H9 (cell line): ENCODE data around the gene CHCHD3. TPM values are rescaled to one million over a fixed set of nuclear protein-coding genes. Genes with fewer than 3 reads are reported as not detected.

Source experiments
- DNase-seq: peaks from one replicate; pipeline ENCODE4 v3.0.0-alpha.2; 2017
- H2AFZ ChIP-seq: one replicate; pipeline ENCODE4 v1.6.1; 2013; ENCODE audit warnings: mild to moderate bottlenecking, low read length, control low read depth, moderate library complexity
- H2AK5ac ChIP-seq: 2 replicates; pipeline ENCODE4 v1.6.1; 2013; ENCODE audit warnings: low read length, control low read depth, mixed read lengths; ENCODE audit not compliant: insufficient read length
- H2BK120ac ChIP-seq: one replicate; pipeline ENCODE4 v1.6.1; 2013; ENCODE audit warnings: low read depth, mild to moderate bottlenecking, low read length, control low read depth, inconsistent platforms; ENCODE audit not compliant: poor library complexity, severe bottlenecking
- H2BK12ac ChIP-seq: 2 replicates; pipeline ENCODE4 v1.6.1; 2013; ENCODE audit warnings: low read length, control low read depth, mixed read lengths, low read depth; ENCODE audit not compliant: insufficient read length
- H2BK15ac ChIP-seq: 2 replicates; pipeline ENCODE4 v1.6.1; 2013; ENCODE audit warnings: low read depth, low read length, control low read depth
- H2BK20ac ChIP-seq: one replicate; pipeline ENCODE4 v1.6.1; 2013; ENCODE audit warnings: low read depth, mild to moderate bottlenecking, low read length, control low read depth, inconsistent platforms; ENCODE audit not compliant: poor library complexity, severe bottlenecking
- H2BK5ac ChIP-seq: 2 replicates; pipeline ENCODE4 v1.6.1; 2013; ENCODE audit warnings: low read length, control low read depth, mixed read lengths; ENCODE audit not compliant: insufficient read length
- H3K14ac ChIP-seq: 2 replicates; pipeline ENCODE4 v1.6.1; 2013; ENCODE audit warnings: low read length, control low read depth; ENCODE audit not compliant: insufficient read depth
- H3K18ac ChIP-seq: 2 replicates; pipeline ENCODE4 v1.6.1; 2013; ENCODE audit warnings: low read depth, mild to moderate bottlenecking, mixed read lengths, low read length, control low read depth; ENCODE audit not compliant: insufficient read length
- H3K23ac ChIP-seq: 2 replicates; pipeline ENCODE4 v1.6.1; 2013; ENCODE audit warnings: low read length, control low read depth, mixed read lengths, low read depth; ENCODE audit not compliant: insufficient read length
- H3K23me2 ChIP-seq: 2 replicates; pipeline ENCODE4 v1.6.1; 2013; ENCODE audit warnings: low read depth, mild to moderate bottlenecking, mixed read lengths, low read length, control low read depth; ENCODE audit not compliant: insufficient read length, poor library complexity, severe bottlenecking
- H3K27ac ChIP-seq: 2 replicates; pipeline ENCODE4 v1.5.1; 2013; ENCODE audit warnings: low read length, control low read depth, mixed read lengths, low read depth; ENCODE audit not compliant: insufficient read length
- H3K27me3 ChIP-seq: 2 replicates; pipeline ENCODE4 v1.6.1; 2013; ENCODE audit warnings: low read length, control low read depth, inconsistent platforms; ENCODE audit not compliant: insufficient read depth
- H3K4ac ChIP-seq: 2 replicates; pipeline ENCODE4 v1.6.1; 2013; ENCODE audit warnings: low read depth, mild to moderate bottlenecking, control low read depth, inconsistent platforms, low read length, moderate library complexity
- H3K4me1 ChIP-seq: 2 replicates; pipeline ENCODE4 v1.6.1; 2013; ENCODE audit warnings: low read length, control low read depth, inconsistent platforms; ENCODE audit not compliant: insufficient read depth
- H3K4me2 ChIP-seq: 2 replicates; pipeline ENCODE4 v1.6.1; 2013; ENCODE audit warnings: low read length, control low read depth, mixed read lengths; ENCODE audit not compliant: insufficient read length, insufficient read depth
- H3K56ac ChIP-seq: 2 replicates; pipeline ENCODE4 v1.6.1; 2013; ENCODE audit warnings: low read depth, mild to moderate bottlenecking, mixed read lengths, low read length, control low read depth; ENCODE audit not compliant: insufficient read length
- H3K79me1 ChIP-seq: 2 replicates; pipeline ENCODE4 v1.6.1; 2013; ENCODE audit warnings: low read depth, mild to moderate bottlenecking, moderate library complexity, low read length, control low read depth, inconsistent platforms; ENCODE audit not compliant: insufficient read depth, poor library complexity, severe bottlenecking
- H3K79me2 ChIP-seq: 2 replicates; pipeline ENCODE4 v1.6.1; 2013; ENCODE audit warnings: low read length, control low read depth, inconsistent platforms; ENCODE audit not compliant: insufficient read depth
- H3K9ac ChIP-seq: 2 replicates; pipeline ENCODE4 v1.6.1; 2013; ENCODE audit warnings: low read length, control low read depth, mixed read lengths; ENCODE audit not compliant: insufficient read length; ENCODE audit errors: extremely low read depth
- H3K9me3 ChIP-seq: one replicate; pipeline ENCODE4 v1.6.1; 2013; ENCODE audit warnings: low read depth, low read length, inconsistent platforms; ENCODE audit not compliant: control insufficient read depth
- H3T11ph ChIP-seq: one replicate; pipeline ENCODE4 v1.6.1; 2013; ENCODE audit warnings: mild to moderate bottlenecking, low read length, control low read depth, inconsistent platforms
- H4K20me1 ChIP-seq: one replicate; pipeline ENCODE4 v1.6.1; 2013; ENCODE audit not compliant: control insufficient read depth, insufficient read length, insufficient read depth
- H4K5ac ChIP-seq: 2 replicates; pipeline ENCODE4 v1.6.1; 2013; ENCODE audit warnings: low read depth, mild to moderate bottlenecking, mixed read lengths, low read length, control low read depth; ENCODE audit not compliant: insufficient read length
- H4K8ac ChIP-seq: replicated peaks from 2 replicates; pipeline ENCODE4 v1.6.1; 2013; ENCODE audit warnings: low read length, control low read depth, mixed read lengths, low read depth; ENCODE audit not compliant: insufficient read length
- H4K91ac ChIP-seq: 2 replicates; pipeline ENCODE4 v1.6.1; 2013; ENCODE audit warnings: low read depth, mild to moderate bottlenecking, moderate library complexity, mixed read lengths, low read length, control low read depth; ENCODE audit not compliant: insufficient read length
- H3K27ac Mint-ChIP-seq, 3 experiments: 2 replicates in 2 of 3; 3 replicates in 1 of 3; pipeline ENCODE4 v1.8.0; 2020 to 2021; ENCODE audit warnings: mixed read lengths in 3 of 3, mild to moderate bottlenecking in 1 of 3, moderate library complexity in 1 of 3
- H3K27me3 Mint-ChIP-seq: 2 replicates; pipeline ENCODE4 v1.8.0; 2021; ENCODE audit warnings: low read depth, mild to moderate bottlenecking, moderate library complexity, mixed read lengths
- H3K36me3 Mint-ChIP-seq, 3 experiments: 2 replicates in 2 of 3; 3 replicates in 1 of 3; pipeline ENCODE4 v1.8.0; 2020 to 2021; ENCODE audit warnings: low read depth in 3 of 3, mixed read lengths in 3 of 3; ENCODE audit not compliant: insufficient read depth in 1 of 3
- H3K4me1 Mint-ChIP-seq, 2 experiments: 2 replicates each; pipeline ENCODE4 v1.8.0; 2020; ENCODE audit warnings: mixed read lengths in 2 of 2
- H3K4me3 Mint-ChIP-seq, 2 experiments: 2 replicates in 1 of 2; 3 replicates in 1 of 2; pipeline ENCODE4 v1.8.0; 2020 to 2021; ENCODE audit warnings: mild to moderate bottlenecking in 2 of 2, mixed read lengths in 2 of 2, moderate library complexity in 1 of 2
- H3K9me3 Mint-ChIP-seq, 2 experiments: 2 replicates in 1 of 2; 3 replicates in 1 of 2; pipeline ENCODE4 v1.8.0; 2020; ENCODE audit warnings: mild to moderate bottlenecking in 2 of 2, mixed read lengths in 2 of 2, moderate library complexity in 1 of 2
- CTCF ChIP-seq: fragments of 200-600 bp; sonication (generic); conservative IDR thresholded peaks from 3 replicates; pipeline ENCODE4 v1.8.0; 2021; ENCODE audit warnings: antibody characterized with exemption, mild to moderate bottlenecking
- WGBS: extraction: QIAGEN DNeasy Blood & Tissue Kit; methylation state at CpG from one replicate; pipeline ENCODE4 v1.1.7; 2013; ENCODE audit warnings: missing lambda C conversion rate, low lambda C conversion rate, mixed read lengths; ENCODE audit not compliant: insufficient read length; ENCODE audit errors: extremely low coverage; 5-methylcytosine and 5-hydroxymethylcytosine counted together
- total RNA-seq: library from RNA; stranded (reverse); gene quantifications from 2 replicates; pipeline ENCODE4 v1.2.1, GENCODE V29; 2021

Gene CHCHD3
- total RNA-seq, 1 experiment from 2014 or later: 104 TPM

GRCh38 chr7:132897093-132897687 lies 184.7 kb downstream of the CHCHD3 start:
- Histone ChIP-seq H2BK20ac (no peak overlapping the region), H4K5ac (no peak overlapping the region), H3K4ac (no peak overlapping the region), H3T11ph (no peak overlapping the region), H2BK12ac (no peak overlapping the region), H3K18ac (no peak overlapping the region), H3K4me1 (no peaks in the 10 kb centered on the region), H3K27ac (no peak overlapping the region), H4K8ac (no peak overlapping the region), H3K79me2 (no peaks in the 10 kb centered on the region), H3K27me3 (no peaks in the 10 kb centered on the region), H3K23ac (no peak overlapping the region), H2AFZ (no peak overlapping the region), H3K9me3 (no peaks in the 10 kb centered on the region), H2BK5ac (no peak overlapping the region), H3K56ac (no peak overlapping the region), H3K23me2 (no peaks in the 10 kb centered on the region), H2AK5ac (no peak overlapping the region), H3K14ac (no peak overlapping the region), H2BK120ac (no peak overlapping the region), H4K91ac (no peak overlapping the region), H3K9ac (no peak overlapping the region), H3K79me1 (peaks cover 6% of the 10 kb centered on the region), H3K4me2 (no peak overlapping the region), H4K20me1 (no peaks in the 10 kb centered on the region), H2BK15ac (no peak overlapping the region)
- no CpG with 5 or more reads among the region's 3 CpGs for WGBS
- TF ChIP-seq CTCF: no peak
- peaks cover 19 to 20% of the 10 kb centered on the region in 2 experiments for H3K9me3 Mint-ChIP-seq
- H3K4me3 Mint-ChIP-seq: no peak overlapping the region
- H3K27me3 Mint-ChIP-seq: no peaks in the 10 kb centered on the region
- peaks cover 32 to 34% (median 32%) of the 10 kb centered on the region in 3 experiments for H3K36me3 Mint-ChIP-seq
- DNase-seq: no peak
- no peaks in the 10 kb centered on the region for H3K4me1 Mint-ChIP-seq
- no peak overlapping the region; a peak in 1 of 7 replicates for H3K27ac Mint-ChIP-seq
